Renal cortex interstitium (tissue), 11 donors: ENCODE data around the gene THAP3. TPM values are rescaled to one million over a fixed set of nuclear protein-coding genes. Genes with fewer than 3 reads are reported as not detected.
"Not testable (repeated sequence)": the region's sequence is repeated elsewhere in the genome, so short reads cannot be mapped to it uniquely, and the experiment has no call there.

Experiments
- DNase-seq, 11 donors: peaks; one replicate each; pipeline ENCODE4 v3.0.0-alpha.2; 2013; ENCODE audit warnings: low read depth in 9 of 11, low spot score in 4 of 11; ENCODE audit errors: extremely low read depth in 1 of 11
- polyA plus RNA-seq, 3 donors: library from polyadenylated mRNA; unstranded; fragments of 120-200 nt; gene quantifications; one replicate each; pipeline ENCODE4 v1.2.1, GENCODE V29; 2013; ENCODE audit not compliant: insufficient read length in 3 of 3

Gene THAP3
- polyA plus RNA-seq, 3 donors, result 16.3 to 25.6 (median 20.3) TPM

- no peak for DNase-seq
Observed at GRCh38 chr1:6587261-6588005, 37.2 kb upstream of the THAP3 start.

DNA sequence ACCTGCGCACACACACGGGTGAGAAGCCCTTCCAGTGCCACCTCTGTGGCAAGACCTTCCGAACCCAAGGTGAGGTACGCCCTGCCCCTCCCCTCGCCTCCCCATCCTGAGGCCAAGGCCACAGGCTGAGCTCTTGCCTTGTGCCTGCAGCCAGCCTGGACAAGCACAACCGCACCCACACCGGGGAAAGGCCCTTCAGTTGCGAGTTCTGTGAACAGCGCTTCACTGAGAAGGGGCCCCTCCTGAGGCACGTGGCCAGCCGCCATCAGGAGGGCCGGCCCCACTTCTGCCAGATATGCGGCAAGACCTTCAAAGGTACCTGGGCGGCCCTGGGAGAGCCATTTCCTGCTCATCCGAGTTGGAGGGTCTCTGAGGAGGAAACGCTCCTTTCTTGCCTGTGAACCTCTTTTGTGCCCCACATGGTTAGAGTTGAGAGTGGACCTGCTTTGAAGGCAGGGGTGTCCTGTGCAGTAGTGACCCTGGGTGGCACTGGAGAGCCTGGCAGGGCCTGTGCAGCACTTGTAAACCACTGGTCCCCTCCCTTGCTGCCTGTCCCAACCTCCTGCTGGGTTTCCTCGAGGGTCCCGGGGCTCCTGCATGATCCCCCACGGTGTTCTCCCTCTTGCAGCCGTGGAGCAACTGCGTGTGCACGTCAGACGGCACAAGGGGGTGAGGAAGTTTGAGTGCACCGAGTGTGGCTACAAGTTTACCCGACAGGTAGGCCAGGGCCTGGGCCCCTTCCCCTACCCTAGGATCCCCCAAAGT is 36.4 kb upstream of the THAP3 start:
- DNase-seq, result no peak

DNA sequence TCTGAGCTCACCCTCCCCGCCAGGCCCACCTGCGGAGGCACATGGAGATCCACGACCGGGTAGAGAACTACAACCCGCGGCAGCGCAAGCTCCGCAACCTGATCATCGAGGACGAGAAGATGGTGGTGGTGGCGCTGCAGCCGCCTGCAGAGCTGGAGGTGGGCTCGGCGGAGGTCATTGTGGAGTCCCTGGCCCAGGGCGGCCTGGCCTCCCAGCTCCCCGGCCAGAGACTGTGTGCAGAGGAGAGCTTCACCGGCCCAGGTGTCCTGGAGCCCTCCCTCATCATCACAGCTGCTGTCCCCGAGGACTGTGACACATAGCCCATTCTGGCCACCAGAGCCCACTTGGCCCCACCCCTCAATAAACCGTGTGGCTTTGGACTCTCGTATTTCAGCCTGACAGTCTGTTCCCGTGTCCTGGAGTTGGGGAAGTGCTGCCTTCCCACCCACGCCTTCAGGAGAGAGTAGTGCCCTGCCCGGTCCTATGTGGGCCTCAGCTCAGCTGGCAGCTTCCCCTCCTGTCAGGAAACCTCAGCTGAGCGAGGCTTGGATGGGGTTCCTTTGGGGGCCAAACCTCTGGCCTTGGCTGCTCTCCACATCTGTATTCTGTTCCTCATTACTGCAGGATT is 35.7 kb upstream of the THAP3 start:
- DNase-seq, result no peak

DNA sequence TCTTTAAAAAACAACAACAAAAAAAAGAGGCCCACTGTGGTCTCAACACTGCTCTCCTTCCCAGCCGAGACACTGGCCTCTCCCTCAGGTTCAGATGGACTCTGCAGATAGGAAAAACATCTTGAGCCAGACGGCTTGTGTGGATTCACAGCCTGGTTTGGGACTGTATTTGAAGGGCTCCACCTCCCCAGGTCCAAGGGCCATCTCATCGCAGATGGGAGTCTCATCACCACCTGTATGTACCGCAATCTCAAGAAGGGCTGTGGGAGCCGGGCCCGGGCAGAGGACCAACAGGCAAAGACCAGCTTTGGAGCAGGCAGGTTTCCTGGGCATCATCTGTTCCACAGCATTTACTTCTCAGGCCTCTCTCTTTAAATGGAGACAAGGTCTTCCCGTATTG is 34.6 kb upstream of the THAP3 start:
- no peak for DNase-seq

DNA sequence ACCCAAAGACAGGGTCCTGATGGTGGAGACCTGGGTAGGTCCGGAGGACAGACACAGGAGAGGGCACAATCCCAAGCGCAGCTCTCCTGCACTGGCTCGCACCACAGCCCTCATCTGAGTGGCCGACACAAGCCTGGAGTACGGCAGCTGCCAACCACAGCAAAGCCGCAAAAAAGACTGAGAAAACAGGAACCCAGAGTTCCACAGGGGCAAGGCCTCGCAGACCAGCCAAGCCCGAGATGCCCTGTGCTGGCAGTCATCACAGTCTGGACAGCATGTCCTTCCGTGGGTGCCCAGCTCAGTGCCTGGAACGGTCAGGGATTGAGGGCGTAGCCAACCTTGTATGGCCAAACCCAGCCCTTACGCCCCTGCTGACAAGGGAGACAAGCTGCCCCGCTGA is 33.4 kb upstream of the THAP3 start:
- DNase-seq, result no peak

- DNase-seq, result no peak
Observed at GRCh38 chr1:6591644-6592043, 33.0 kb upstream of the THAP3 start.

- no peak for DNase-seq
Observed at GRCh38 chr1:6592441-6592840, 32.2 kb upstream of the THAP3 start.

GRCh38 chr1:6592865-6593593 is 31.6 kb upstream of the THAP3 start:
- DNase-seq, result no peak

GRCh38 chr1:6593810-6594209 is 30.9 kb upstream of the THAP3 start:
- no peak for DNase-seq

GRCh38 chr1:6594977-6595740 is 29.5 kb upstream of the THAP3 start:
- DNase-seq, result no peak

DNA sequence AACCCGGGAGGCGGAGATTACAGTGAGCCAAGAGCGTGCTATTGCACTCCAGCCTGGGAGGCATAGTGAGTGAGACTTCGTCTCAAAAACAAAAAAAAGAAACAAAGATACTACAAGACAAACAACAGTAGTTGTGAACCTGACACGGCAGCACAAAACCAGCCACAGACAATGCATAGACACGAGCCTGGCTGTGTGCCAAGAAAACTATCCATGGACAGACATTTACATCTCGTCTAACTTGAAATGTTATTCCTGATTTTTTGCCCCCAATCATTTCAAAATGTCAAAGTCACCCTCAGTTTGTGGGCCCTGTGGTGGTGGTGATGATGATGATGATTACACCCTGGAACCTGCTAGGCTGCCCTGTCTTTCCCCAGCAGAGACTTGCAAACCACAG is 28.3 kb upstream of the THAP3 start:
- no peak for DNase-seq

GRCh38 chr1:6596886-6597776 is 27.5 kb upstream of the THAP3 start:
- no peak for DNase-seq

DNA sequence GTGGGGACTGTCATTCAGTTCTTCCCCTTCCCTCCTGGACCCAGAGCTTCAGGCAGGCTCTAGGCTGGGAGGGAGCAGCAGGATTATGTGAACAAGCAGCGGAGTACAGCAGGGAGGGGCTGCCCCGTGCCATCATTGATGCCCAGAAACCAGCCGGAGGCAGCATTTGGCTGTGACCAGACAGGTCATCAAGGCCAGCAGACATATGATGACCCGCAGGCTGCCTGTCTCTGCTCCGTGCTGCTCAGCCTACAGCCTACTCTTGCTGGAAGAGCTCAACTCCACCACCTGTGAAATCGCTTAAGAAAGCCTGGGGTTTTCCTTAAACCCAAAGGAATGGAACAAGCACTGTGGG is 26.9 kb upstream of the THAP3 start:
- DNase-seq, result no peak

- DNase-seq, result no peak
Observed at GRCh38 chr1:6599141-6599975, 25.3 kb upstream of the THAP3 start.

DNA sequence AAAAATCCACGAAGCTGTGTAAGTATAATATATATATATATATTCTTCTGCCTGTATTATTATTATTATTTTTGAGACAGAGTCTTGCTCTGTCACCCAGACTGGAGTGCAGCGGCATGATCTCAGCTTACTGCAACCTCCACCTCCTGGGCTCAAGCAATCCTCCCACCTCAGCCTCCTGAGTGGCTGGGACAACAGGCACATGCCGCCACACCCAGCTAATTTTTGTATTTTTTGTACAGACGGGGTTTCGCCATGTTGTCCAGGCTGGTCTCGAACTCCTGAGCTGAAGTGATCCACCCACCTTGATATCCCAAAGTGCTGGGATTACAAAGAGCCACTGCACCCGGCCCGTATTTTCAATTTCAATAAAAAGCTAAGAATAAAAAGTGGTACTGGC is 24.7 kb upstream of the THAP3 start:
- DNase-seq, result not testable (repeated sequence)

GRCh38 chr1:6600410-6601048 is 24.1 kb upstream of the THAP3 start:
- no peak for DNase-seq
